GM18858 (cell line): ENCODE data around the gene ERCC2.

Source experiments
- ATAC-seq: cut with Tn5 transposase; IDR thresholded peaks from one replicate; pipeline ENCODE4 v1.9.1; 2021; ENCODE audit not compliant: unreplicated experiment

Gene ERCC2

GRCh38 chr19:45356760-45357444 is 13.5 kb downstream of the ERCC2 start:
- no peak for ATAC-seq

GRCh38 chr19:45355910-45356309 is 14.5 kb downstream of the ERCC2 start:
- ATAC-seq, result no peak

- no peak for ATAC-seq
These were observed 15.0 kb downstream of the ERCC2 start for GRCh38 chr19:45355402-45355801.

- ATAC-seq, result no peak
These were observed 16.0 kb downstream of the ERCC2 start for GRCh38 chr19:45354241-45354842.

GRCh38 chr19:45352914-45353796 is 17.2 kb downstream of the ERCC2 start:
- ATAC-seq, result no peak

GRCh38 chr19:45352471-45352870 is 17.9 kb downstream of the ERCC2 start:
- ATAC-seq, result no peak

- no peak for ATAC-seq
These were observed 18.3 kb downstream of the ERCC2 start for GRCh38 chr19:45352062-45352461.

GRCh38 chr19:45351401-45351952 is 18.9 kb downstream of the ERCC2 start:
- no peak for ATAC-seq

- no peak for ATAC-seq
These were observed 19.8 kb downstream of the ERCC2 start for GRCh38 chr19:45350477-45351058.

GRCh38 chr19:45349430-45349941 is 20.9 kb downstream of the ERCC2 start:
- ATAC-seq, result no peak

GRCh38 chr19:45349126-45349415 is 21.3 kb downstream of the ERCC2 start:
- no peak for ATAC-seq

GRCh38 chr19:45348367-45349125 is 21.8 kb downstream of the ERCC2 start:
- no peak for ATAC-seq

GRCh38 chr19:45347570-45348366 is 22.6 kb downstream of the ERCC2 start:
- no peak for ATAC-seq

GRCh38 chr19:45346449-45346848 is 23.9 kb downstream of the ERCC2 start:
- ATAC-seq, result no peak

GRCh38 chr19:45345506-45345860 is 24.9 kb downstream of the ERCC2 start:
- ATAC-seq, result no peak

- no peak for ATAC-seq
These were observed 25.5 kb downstream of the ERCC2 start for GRCh38 chr19:45344621-45345505.

GRCh38 chr19:45342911-45343310 is 27.5 kb downstream of the ERCC2 start:
- ATAC-seq, result no peak

GRCh38 chr19:45340899-45341453 is 29.4 kb downstream of the ERCC2 start:
- no peak for ATAC-seq
